Psoas muscle (tissue), 8 donors: Measurements from ENCODE around the gene FGF1. TPM values are rescaled to one million over a fixed set of nuclear protein-coding genes. Genes with fewer than 3 reads are reported as not detected.

Experiments
- ATAC-seq, 4 donors: fragments of 200-7000 bp; cut with Tn5 transposase; one replicate each; pipeline ENCODE4 v1.9.1; 2020; ENCODE audit warnings: moderate library complexity in 3 of 4, mild to moderate bottlenecking in 2 of 4
- DNase-seq, 2 donors: peaks; one replicate each; pipeline ENCODE4 v3.0.0-alpha.2; 2020
- H3K27ac ChIP-seq: fragments of 200-600 bp; one replicate; pipeline ENCODE4 v1.8.0; 2022
- H3K27me3 ChIP-seq, 3 donors: fragments of 200-600 bp in 1 of 3; one replicate each; pipeline versions ENCODE4 v1.6.1 to v1.8.0; 2013 to 2022; ENCODE audit warnings: low read length in 2 of 3, mild to moderate bottlenecking in 2 of 3, moderate library complexity in 1 of 3; ENCODE audit not compliant: insufficient read depth in 3 of 3
- H3K36me3 ChIP-seq, 2 donors: fragments of 200-600 bp in 1 of 2; one replicate each; pipeline versions ENCODE4 v1.6.1 to v1.8.0; 2013 to 2022; ENCODE audit warnings: low read depth in 1 of 2, mild to moderate bottlenecking in 1 of 2, moderate library complexity in 1 of 2; ENCODE audit not compliant: insufficient read depth in 1 of 2
- H3K4me1 ChIP-seq: fragments of 200-600 bp; one replicate; pipeline ENCODE4 v1.8.0; 2022
- H3K4me3 ChIP-seq: fragments of 200-600 bp; one replicate; pipeline ENCODE4 v1.8.0; 2022; ENCODE audit warnings: mild to moderate bottlenecking
- H3K9me3 ChIP-seq: fragments of 200-600 bp; one replicate; pipeline ENCODE4 v1.8.0; 2022
- WGBS, 3 donors: extraction: QIAGEN DNeasy Blood & Tissue Kit; methylation state at CpG; one replicate each; pipeline versions ENCODE4 v1.1.6 to v1.1.7; 2013; 5-methylcytosine and 5-hydroxymethylcytosine counted together
- intact Hi-C, 2 donors: fragments of 100-400 bp; cut with DNase I; formaldehyde crosslinking; loops; one replicate each; pipeline versions ENCODE4 v1.11.0 to v1.14.2; 2022
- polyA plus RNA-seq, 3 donors: library from polyadenylated mRNA; stranded (reverse); fragments of 200-250 nt; gene quantifications; one replicate each; pipeline ENCODE4 v1.2.3, GENCODE V29; 2013
- total RNA-seq, 4 donors: library from RNA; stranded (reverse); fragmentation: NEBNext Ultra II Directional in 2 of 4; extraction: Animal tissue kit (Norgen Biotek cat#: 25700) in 2 of 4; gene quantifications; one replicate each; pipeline versions ENCODE4 v1.2.1 to v1.2.4, GENCODE V29; 2021 to 2023
- TF ChIP-seq, protein P1 (sequence below): fragments of 200-600 bp; IDR thresholded peaks from one replicate; pipeline ENCODE4 v1.8.0; 2022; ENCODE audit warnings: antibody characterized with exemption
- donor health status: healthy with polysubstance abuse.
- donor health status: DM: no; HTN: no; CAD: no; lungs with moderate emphysema.
- donor health status: Bipolar disorder and iron deficiency.
- donor health status: healthy.
- donor health status: DM: yes; HTN: yes; CAD: no.
- donor health status: DM: no; HTN: no; CAD: no.
- donor health status: DM: no; HTN: no; CAD: no.
- donor health status: DM: yes; HTN: yes; CAD: no.

The FGF1 gene
- total and polyA plus RNA-seq, 7 donors = 0.34 to 7.1 (median 1.00) TPM

DNA sequence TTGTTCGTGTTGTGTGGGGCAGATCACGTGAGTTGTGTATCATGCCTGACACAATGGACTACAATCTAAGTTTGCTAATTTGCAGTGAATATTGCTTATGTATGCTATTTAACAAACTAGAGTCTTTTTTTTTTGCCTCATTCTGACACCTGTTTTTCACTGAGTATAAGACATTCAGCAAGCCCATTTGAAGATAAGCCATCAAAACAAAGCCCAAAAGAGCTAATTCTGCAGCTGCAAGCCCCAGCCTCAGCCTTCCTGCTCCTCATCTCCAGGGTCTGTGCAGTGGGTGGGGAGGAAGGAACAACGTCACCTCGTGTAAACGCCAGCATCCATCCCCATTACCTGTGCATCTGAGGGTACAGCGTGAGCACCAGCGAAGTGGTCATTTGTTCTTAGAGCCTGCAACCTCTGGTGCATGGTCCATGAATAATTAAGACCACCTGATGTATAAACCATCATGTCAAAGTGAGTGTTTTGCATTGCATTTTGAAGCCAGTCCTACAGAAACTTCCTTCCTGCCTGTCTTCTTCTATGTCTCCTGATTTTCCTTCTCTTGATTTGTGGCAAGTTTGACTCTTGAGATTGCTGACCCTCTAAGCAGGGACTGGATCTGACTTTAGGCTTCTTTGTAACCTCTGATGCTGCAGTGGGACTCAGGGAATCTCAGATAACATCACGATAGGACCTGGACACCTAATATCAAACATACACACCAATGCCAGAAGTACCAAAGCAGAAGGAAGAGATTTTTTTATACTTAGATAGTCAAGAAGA, 73.2 kb downstream of the FGF1 start:
- Histone ChIP-seq H3K4me1 (no peaks in the 10 kb centered on the region), H3K27ac (no peak overlapping the region), H3K9me3 (no peaks in the 10 kb centered on the region), H3K4me3 (no peak overlapping the region), H3K36me3 (no peaks in the 10 kb centered on the region), H3K27me3 (no peaks in the 10 kb centered on the region)
- WGBS, 3 donors = 54 to 57% (median 57%) methylated on average over 8 of the region's 8 CpGs
- ATAC-seq = no peak
- TF ChIP-seq, protein P1, sequence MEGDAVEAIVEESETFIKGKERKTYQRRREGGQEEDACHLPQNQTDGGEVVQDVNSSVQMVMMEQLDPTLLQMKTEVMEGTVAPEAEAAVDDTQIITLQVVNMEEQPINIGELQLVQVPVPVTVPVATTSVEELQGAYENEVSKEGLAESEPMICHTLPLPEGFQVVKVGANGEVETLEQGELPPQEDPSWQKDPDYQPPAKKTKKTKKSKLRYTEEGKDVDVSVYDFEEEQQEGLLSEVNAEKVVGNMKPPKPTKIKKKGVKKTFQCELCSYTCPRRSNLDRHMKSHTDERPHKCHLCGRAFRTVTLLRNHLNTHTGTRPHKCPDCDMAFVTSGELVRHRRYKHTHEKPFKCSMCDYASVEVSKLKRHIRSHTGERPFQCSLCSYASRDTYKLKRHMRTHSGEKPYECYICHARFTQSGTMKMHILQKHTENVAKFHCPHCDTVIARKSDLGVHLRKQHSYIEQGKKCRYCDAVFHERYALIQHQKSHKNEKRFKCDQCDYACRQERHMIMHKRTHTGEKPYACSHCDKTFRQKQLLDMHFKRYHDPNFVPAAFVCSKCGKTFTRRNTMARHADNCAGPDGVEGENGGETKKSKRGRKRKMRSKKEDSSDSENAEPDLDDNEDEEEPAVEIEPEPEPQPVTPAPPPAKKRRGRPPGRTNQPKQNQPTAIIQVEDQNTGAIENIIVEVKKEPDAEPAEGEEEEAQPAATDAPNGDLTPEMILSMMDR = no peak
- intact Hi-C loops = loop anchor here (5.0 kb wide), 4 partner anchors 45 to 275 kb away; no protein-coding TSS in a partner anchor
- no peak for DNase-seq

GRCh38 chr5:142611154-142611553, 74.7 kb downstream of the FGF1 start:
- ATAC-seq = peak; percentile 71 to 88 (median 82)
- no peak overlapping the region for H3K27ac ChIP-seq
- H3K36me3 ChIP-seq = no peaks in the 10 kb centered on the region
- no peaks in the 10 kb centered on the region for H3K9me3 ChIP-seq
- WGBS, 3 donors = 37 to 48% (median 44%) methylated on average over 8 of the region's 8 CpGs
- intact Hi-C loops = loop anchor here (2.0 to 5.0 kb wide), 5 partner anchors 46 to 276 kb away; no protein-coding TSS in a partner anchor
- no peaks in the 10 kb centered on the region for H3K4me1 ChIP-seq
- H3K4me3 ChIP-seq = no peak overlapping the region
- H3K27me3 ChIP-seq = no peaks in the 10 kb centered on the region
- TF ChIP-seq, protein P1 = peak; percentile 84
- DNase-seq = peak; percentile 62 to 69

DNA sequence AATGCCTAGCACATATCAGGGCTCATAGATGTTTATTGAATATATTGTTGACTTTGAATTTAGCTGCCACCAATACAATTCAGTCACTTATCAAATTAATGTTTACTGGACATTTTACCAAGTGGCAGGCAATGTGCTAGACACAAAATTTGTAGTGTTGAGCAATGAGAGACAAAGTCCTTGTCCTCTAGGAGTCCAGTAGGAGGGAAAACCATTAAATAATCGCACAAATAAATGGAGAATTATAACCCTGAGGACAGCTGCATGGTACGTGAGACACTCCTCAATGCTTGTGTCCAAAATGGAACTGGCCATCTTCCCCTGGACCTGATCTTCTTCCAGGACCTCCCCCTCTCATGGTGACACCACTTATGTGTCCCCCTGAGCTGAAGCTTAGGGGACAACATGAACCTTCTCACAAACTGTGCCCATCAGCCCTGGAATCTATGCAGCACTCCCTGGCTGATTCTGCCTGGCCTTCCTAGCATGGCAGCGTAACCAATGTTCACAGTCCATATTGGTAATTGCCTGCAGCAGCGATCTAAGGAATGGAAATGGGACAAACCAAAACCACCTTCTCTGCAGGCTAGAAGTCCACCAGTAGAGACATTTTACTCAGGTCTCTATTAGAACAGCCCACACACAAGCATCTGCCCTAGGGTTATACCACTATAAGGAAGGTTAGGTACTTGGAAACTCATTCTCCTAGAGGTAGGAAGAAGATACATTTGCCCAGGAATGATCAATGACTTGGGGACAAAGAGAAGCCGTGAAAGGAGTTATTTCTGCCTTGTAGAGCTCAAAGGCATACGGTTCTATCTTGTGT, 75.5 kb downstream of the FGF1 start:
- Histone ChIP-seq H3K9me3 (no peaks in the 10 kb centered on the region), H3K27ac (no peak overlapping the region), H3K27me3 (no peaks in the 10 kb centered on the region), H3K36me3 (no peaks in the 10 kb centered on the region), H3K4me1 (no peaks in the 10 kb centered on the region), H3K4me3 (no peak overlapping the region)
- 65 to 70% (median 68%) methylated on average over 6 of the region's 6 CpGs for WGBS, 3 donors
- no peak for ATAC-seq
- TF ChIP-seq, protein P1 = no peak
- intact Hi-C loops = loop anchor here (2.0 to 5.0 kb wide), 5 partner anchors 47 to 277 kb away; no protein-coding TSS in a partner anchor
- no peak for DNase-seq

- Histone ChIP-seq H3K9me3 (no peaks in the 10 kb centered on the region), H3K27me3 (no peaks in the 10 kb centered on the region), H3K36me3 (no peaks in the 10 kb centered on the region), H3K4me1 (no peaks in the 10 kb centered on the region), H3K4me3 (no peak overlapping the region), H3K27ac (no peak overlapping the region)
- intact Hi-C loops = no loop called here
- 79 to 83% (median 80%) methylated on average over 6 of the region's 6 CpGs for WGBS, 3 donors
- TF ChIP-seq, protein P1 = no peak
- no peak for DNase-seq
- ATAC-seq = no peak
Observed at GRCh38 chr5:142609142-142609541, 76.7 kb downstream of the FGF1 start.
